CD4-positive, alpha-beta T cell treated with Interferon alpha-2 for 1 hour (primary cell): ENCODE results near the gene PLD4.

ENCODE experiments used
- DNase-seq, 2 donors: peaks; one replicate each; pipeline ENCODE4 v3.0.0-alpha.2; 2020 to 2022

Gene PLD4

DNA sequence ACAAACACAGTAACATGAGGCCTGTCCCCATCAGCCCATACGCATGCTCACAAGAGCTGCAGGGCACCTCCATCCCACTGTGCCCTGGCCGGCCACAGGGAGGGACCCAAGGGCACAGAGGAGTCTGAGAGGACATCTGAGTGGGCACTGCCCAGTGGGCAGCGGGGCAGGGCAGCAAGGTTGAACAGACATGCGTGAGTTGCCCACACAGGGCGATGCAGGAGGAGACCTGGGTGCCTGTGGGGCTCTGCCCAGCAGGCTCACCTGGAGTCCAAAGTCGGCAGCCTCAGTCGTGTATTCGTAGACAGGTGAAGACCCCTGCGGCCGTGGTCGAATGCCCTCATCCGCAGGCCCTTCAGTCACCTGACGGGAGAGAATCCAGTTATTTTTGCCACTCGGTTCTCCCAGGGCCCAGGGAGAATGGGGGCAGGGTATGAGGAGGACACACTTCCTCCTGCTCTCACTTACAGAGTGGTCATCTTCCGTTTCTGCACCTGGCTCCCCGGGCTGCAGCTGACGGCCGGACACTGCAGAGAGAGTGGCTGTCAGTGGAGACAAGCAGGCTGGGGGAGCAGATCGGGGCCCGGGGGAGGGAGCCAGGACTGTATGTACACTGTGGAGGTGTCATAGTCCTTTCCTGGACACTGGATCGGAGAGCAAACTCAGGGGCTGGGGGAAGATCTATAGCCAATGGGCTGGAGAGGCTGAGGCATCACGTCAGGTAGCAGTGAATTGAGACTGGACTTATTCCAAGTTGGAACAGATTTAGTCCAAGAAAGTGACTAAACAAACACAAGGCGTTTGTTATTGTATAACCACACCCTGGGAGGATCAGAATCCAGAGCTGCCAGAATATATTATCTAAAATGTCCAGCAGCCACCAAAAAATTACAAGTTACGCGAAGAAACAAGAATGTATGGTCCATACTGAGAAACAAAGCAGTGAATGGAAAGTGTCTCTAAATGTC, 32.8 kb downstream of the PLD4 start:
- DNase-seq = no peak

DNA sequence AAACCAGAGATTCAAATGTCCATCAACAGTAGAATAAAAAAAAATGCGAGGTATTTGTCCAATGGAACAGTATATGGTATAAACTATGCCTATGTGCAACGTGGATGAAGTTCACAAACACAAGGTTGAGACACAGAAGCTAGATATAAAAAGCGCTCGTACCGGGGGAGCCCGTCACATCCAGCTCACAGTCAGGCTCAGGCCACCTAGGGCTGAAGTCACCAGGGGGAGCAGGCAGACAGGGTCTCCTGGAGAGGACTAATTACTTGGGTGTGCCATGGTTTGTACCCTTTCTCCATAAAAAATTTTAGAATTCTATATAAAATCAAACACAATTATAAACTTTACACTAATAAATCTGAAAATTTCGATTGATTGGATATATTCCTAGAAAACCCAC, 39.9 kb downstream of the PLD4 start:
- no peak for DNase-seq

DNA sequence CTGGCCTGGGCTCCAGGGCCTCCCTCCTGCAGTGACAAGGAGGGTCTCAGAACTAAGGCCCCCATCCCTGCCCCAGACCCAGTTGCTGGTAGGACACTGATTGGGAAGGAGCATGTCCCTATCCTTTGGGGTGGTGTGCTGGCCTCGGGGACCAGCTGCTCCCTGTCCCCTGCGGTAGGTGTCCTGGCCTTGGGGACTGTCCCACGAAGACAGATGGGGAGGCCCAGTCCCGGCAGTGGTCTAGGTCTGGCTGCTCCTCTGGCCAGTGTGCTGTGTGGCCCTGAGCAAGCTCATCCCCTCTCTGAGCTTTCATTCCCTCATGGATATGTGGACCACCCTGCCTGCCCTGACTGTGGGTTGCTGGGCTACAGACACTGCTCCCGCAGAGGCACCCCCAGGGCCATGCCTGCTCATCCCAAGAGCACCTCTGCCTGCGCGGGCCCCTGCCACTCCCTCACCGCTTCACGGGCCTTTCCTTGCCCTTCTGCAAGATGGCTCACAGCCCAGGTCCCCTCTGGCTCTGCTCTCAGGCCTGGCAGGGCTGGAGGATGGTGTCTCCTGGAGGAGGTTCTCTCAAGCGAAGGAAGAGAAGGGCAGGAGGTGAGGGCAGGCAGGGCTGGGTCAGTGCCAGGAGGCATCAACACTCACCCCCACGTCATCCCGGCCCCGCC, 41.0 kb downstream of the PLD4 start:
- DNase-seq = no peak

DNA sequence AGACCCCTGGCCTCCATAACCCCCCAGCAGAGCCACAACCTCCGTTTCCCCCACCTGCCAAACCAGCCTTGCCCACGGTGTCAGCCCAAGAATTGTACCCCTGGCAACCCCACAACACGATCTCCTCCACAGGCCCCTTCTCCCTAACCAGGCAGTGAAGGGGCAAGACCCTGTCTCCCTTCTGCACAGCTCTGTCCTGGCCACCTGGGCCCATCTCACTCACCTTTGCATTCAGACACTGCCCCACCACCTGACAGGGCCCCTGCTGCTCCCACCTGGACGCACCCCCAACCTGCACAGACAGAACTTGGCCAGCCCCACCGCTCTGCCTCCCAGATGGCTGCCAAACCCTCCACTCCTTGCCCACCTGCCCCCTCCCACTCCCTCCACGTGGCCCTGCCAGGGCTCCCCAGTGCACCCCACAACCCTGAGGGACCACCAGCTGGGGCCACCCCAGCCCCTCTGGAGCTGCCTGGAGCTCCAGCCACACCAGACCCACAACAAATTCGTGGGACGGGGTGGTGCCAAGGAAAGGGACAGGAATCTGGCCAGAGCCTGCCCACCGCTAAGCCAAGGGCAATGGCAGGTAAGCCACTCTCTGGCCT, 41.7 kb downstream of the PLD4 start:
- DNase-seq = no peak

DNA sequence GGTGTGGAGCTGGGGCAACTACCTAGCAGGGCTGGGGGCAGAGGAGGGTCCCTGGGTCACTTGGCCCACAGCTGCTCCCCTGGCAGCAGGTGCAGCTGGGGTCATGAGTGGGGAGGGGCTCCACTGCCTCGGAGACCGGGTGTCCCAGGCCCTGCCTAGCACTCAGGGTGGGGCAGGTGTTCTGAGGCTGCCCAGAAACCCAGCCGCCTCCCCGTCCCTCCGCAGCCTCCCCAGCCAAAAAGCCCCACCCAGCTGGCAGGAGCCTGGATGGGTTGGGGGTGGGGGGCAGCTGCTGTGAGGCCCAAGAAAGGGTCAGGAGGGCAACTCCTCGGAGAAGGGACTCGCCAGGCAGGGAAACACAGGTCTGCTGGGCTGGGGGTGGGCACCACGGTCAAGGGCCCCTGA, 42.3 kb downstream of the PLD4 start:
- DNase-seq = no peak

DNA sequence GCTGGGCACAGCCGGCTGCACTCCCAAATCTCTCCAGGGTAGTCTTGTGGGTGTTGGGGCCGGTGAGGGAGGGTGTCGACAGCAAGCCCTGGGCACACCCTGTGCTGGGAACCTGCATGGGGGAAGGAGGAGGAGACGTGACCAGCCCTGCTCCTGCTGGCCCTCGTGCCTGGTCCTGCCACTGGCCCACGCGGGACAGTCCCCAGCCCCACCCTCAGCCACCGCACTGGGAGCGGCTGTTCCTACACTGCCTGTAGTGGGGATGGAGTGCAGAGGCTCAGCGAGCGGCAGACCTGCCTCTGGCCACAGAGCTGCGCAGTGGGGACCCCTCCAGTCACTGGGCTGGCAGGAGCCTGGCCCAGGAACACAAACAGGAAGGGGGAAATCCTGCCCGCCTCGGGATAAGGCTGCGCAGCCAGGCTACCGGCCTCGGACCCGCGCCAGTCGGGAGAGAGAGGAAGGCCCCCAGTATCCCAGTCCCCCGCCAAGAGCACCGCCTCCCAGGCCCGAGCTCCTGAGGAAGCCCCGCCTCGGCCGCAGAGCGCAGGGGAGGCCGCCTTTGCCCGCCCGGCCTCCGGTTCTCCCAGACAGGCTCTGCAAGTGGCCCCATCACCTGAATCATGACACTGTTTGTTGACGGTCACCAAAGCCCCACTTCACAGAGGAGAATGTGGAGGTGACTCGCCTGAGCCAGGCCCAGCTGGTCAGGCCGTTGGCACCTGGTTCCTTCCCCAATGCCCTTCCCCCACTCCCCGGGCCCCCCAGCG, 42.9 kb downstream of the PLD4 start:
- DNase-seq = no peak

DNA sequence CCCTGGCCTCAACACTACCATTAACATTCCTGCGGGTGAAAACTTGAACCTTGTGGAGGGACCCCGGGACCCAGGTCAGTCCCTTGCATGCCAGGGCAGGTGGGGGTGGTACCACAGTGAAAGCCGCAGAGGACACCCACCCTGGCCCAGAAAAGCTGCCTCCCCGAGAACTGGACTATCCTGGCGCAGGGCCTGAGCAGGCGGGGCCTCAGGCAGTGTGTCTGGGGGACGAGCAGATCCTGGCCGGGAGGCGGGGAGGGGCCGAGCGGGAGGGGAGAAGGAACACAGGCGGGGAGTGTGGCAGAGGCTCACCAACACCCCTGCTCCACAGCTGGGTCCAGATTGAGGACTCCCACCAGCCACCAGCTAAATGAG, 43.5 kb downstream of the PLD4 start:
- DNase-seq = no peak

DNA sequence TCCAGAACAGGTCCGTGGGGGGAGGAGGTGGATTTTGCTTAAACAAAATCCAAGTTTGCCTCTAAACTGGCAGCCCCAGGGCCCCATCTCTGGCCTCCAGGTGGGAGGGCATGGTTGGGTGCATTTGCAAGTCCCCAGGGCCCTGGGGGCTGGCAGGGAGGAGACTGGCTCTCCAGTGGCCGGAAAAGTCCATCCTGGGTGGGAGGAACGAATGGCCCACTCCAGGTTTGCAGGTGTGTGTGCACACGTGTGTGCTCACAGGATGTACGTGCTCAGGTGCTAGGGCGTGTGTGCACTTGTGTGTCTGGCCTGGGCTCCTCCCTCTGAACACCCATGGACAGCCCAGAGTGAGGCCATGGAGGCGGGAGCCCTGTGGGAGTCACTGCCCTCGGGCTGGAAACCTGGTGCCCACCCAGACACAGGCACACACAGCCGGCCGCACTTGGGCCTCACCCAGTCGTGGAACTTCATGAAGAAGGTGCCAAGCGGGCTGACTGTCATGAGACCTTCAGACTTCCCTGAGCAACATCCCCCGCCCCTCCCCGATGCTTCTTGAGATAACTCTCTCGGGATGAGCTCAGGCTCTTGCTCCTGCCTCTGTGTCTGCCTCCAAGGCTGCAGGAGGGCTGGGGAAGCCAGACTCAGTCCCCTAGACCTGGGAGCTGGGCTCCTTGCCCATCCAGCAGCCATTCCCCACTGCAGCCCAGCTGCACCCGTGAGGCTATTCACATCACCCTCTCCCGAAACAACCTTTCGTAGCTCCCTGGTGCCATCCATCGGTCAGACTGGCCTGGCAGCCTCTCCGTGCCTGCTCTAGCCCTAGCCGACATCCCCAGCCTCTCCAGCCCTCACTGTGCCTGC, 44.1 kb downstream of the PLD4 start:
- no peak for DNase-seq

DNA sequence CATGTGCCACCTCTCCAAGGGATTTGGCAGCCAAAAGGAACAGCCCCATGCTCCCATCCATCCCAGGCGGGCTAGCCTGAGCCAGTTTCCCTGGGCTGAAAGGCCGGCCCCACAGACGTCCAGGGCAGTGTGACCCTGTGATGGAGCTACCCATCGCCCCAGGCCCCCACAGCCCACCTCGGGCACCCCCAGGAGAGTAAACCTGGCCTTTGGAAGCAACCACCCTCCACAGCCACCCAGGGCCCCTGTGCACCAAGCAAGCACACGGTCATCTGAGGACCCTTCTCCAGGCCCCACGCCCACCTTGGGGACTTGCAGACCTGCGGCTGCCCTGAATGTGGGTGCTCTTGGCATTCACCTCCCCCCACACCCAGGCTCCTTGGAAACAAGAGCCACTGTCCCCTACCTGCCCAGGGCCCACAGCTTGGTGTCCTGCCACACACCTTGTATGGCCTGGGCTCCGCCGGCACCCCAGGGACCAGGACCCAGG, 45.1 kb downstream of the PLD4 start:
- no peak for DNase-seq

DNA sequence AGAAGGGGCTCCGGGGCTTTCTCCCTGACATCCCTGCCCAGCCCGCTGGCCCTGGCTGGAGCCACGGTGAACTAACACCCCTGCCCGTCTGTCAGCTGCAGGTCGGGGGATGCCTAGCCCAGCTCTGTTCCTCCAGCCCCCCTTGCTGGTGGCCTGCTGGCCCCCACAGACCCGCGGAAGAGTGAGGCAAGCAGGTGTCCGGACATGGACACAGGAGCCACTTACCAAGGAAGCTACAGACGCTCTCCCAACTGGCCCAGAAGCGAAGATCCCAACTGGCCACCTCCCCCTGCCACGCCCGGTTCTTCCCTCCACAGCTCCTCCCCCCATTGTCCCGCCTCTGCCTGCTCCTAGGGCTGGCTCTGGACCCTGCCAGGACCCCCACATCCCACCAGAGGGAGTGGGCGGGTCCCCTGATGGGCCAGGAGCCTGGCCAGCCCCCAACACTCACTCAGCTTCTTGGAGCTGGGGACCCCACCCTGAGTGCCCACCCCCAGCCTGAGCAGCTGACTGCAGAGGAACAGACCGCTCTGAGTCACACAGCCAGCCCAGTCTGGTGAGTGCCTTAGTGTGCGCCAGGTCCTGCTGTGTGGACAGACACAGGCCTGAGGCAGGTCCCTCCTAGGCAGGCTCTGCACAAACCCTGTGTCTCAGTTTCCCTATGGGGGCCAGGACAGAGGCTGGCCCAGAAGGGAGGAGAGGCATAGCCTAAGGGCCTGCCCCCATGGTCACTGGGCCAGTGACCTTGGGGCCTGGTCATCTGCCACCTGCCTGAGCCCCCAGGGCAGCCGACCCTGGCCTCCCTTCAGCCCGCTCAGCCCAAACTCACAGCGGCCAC, 45.8 kb downstream of the PLD4 start:
- no peak for DNase-seq

DNA sequence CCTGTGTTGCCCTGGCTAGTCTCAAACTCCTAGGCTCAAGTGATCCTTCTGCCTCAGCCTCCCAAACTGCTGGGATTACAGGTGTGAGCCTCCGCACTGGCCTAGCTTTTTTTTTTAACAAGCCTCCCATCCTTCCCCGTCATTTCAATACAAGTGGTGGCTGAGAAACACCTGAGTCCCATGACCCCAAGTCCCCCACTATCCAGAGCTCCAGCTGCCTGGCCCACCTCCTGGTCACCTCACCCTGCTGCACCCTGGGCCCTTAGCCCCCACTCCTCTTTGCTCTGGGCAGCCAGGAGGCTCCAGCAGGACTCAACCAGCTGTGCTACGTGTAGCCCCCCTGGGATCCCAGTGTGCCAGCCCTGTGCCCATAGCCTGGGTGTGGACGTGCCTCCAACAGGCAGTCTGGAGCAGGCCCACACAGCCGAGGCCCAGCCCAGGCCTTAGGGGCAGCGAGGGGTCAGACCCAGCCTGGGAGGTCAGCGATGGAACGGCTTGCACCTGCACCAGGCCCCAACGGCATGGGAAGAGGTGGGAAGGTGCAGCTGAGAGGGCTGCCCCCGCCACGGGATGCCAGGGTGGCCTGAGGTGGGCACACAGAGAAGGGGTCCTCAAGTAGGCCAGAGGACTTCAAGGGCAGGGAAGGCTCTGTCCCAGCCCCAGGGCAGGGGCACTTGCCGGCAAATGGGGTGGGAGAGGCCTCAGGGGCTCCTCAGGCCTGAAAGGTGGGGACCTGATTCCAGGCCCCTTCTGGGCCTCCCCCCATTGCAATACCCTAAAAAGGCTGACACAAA, 47.0 kb downstream of the PLD4 start:
- no peak for DNase-seq

DNA sequence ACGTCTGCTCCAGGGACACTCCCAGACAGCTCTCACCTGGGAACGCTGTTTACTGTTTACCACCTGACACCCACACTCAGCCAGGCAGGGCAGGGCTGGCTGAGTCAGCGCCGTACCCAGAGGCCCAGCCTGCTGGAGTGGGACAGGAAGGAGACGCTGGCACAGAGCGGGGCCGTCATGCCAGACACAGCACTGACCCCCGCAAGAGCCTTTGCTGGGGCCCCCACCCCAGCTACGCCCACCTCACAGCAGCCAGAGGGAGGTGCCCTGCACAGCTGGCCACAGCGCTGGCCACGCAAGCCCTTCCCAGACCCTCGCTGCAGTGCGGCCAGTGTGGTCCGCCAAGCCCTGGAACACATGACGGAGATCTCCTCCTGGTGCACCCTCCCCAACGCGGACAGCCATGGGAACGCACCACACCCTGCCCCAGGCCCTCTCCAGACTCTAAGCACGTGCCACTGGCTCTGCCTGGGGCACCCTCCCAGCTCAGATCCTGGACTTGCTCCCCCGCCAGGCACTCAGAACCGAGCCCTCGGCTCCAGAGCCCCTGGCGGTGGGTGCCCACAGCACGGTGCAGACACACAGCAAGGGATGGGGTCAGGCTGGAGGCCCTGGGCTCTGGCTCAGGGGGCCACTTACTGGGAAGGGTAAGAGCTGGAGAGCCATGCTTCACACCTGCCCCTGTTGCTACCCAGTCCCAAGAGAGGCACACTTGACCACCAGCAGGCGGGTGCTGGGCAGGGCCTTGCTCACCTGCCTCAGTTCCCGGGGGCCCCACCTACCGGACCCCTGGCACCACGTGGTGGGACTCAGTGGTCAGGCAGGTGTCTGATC, 47.8 kb downstream of the PLD4 start:
- DNase-seq = no peak

DNA sequence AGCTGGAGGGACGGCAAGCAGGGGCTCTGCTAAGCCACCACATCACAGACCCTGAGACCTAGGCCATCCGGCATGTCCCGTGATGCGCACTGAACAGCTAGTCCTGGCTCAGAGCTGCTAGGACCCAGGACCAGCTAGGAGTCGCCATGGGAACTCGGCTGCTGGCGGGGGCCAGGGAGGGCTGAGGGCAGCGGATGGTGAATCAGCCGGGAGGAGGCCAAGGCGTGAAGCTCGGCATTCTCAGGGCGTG, 48.4 kb downstream of the PLD4 start:
- DNase-seq = no peak

DNA sequence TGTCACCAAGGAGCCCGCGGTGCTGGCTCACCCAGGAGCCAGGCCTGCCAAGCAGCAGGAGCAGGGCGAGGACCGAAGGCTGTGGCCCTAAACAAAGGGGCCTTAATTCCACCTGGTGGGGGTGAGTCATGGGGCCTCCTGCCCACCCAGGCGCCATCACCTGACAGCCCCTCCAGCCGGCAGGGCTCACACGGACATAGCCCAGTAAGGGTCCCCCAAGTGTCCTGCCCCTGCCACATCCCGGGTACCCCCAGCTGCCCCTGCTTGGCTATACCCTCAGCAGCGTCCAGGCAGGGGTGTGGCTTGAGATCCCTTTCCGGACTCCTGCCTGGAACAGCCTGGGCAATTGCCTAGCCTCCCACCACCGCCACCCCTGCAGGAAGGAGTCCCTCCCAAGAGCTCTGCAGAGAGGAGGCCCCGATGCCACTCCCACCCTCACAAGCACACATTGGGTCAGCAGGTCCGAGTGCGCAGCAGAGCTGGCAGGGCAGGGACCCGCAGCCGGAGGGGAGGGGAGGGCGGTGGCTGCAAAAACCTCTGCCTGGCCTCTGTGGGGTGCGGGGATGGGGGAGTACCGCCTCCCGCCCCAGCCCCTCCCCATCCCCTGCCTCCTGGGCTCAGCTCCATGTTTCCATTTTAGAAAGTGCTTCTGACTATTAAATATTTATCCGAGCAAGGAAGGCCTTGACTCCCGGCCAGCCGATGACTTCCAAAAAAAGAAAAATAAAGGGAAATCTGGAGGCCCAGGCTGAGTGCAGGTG, 48.9 kb downstream of the PLD4 start:
- no peak for DNase-seq

DNA sequence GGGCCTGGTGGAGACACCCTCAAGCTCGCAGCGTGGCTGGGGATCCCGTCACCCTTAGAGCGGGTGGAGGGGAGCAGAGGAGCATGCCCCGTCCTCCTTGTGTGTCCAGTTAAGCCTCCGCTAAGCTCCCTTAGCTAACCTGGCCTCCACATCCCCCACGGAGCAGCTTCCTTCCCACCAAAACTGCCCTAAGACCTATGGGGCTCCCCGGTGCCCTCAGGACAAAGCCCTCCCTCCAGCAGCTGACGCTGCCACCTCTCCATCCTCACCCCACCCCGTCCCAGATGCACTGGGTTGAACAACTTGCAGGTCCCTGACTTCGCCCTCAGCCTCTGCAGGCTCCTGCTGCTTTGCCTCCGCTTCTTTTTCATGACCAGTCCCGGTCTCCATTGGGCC, 49.5 kb downstream of the PLD4 start:
- no peak for DNase-seq

DNA sequence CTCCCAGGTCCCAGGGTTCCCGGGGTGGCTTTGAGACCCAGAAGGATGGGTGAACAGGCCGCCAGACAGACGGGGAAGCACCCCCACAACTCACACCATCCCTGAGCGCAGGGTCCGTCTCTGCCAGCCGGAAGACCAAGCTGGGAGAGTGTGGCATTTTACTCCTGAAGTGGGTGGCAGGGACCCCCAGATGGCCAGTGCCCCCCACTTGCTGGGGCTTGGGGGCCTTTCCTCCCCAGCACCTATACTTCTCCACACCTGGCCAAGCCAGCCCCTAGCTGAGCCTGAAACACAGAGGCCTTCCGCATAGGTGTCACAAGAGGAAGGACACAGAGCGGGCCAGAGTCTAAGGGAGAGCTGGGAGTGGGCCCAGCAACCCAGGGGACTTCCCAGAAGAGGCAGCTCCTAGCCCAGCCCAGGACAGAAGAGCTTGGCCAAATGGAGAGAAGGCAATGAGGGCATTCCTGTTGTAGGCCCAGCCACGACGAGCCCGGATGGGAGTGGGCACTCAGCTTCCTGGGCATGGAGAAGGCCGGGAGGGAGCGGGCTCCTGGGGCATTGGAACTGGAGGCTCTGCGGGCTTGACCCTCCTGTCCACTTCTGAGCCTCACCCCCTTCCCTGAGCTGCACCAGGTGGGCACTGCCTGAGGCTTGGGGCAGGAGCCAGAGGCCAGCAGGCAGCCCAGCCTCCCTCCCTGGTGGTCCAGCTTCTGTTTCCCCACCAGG, 50.1 kb downstream of the PLD4 start:
- DNase-seq = no peak

DNA sequence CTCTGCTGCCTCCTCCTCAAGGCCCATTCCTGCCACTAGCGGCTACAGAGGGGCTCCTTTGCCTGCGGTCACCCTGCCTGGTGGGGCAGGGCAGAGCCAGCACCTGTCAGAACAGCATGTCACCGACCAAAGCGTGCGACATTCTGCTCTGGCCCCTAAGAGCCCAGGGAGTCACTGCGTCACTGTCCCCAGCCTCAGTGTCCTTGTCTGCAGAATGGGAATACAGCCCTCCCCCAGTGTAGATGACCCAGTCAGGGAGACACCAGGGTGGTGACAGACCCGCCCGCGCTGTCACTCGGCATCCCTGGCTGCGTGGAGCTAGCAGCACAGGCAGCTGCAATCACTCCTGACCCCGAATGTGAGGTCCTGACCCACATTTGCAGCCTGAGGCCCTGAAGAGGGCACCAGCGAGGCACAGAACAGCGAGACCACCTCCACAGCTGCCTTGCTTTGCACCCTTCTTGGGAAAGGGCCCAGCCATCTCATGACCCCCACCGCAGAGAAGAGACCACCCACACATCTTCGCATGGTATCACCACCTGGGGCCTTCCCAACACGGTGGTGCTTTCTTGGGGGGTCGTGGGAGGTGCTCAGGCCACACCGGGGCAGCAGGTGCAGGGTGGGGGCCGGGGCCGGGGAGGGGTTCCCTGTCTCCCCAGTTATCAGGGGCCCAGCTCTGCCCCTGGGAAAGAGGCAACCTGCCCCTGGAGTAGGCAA, 51.0 kb downstream of the PLD4 start:
- DNase-seq = peak; percentile 18 to 29
